K562 (cell line): ENCODE results near the gene CUL3. TPM values are rescaled to one million over a fixed set of nuclear protein-coding genes. Genes with fewer than 3 reads are reported as not detected.

Source experiments
- ATAC-seq: fragments of 200-7000 bp; cut with Tn5 transposase; 3 replicates; pipeline ENCODE4 v1.9.1; 2020; ENCODE audit warnings: moderate library complexity
- BruUV-seq: library from RNA; stranded (reverse); fragments of 400-500 nt; replicated peaks from 2 replicates; lab custom pipeline; 2021; lab: Mats Ljungman, UMichigan
- CTCF ChIA-PET: fragments of 300-600 bp; formaldehyde crosslinking; extraction: SDS; loops from one replicate; lab custom pipeline; 2021; ENCODE audit warnings: low intra/inter-chr PET ratio; lab: Yijun Ruan, JAX
- POLR2A ChIA-PET: fragments of 300-600, 350-650 bp; sonication (Branson Sonifier 250); formaldehyde crosslinking; extraction: SDS; loops from one replicate; lab custom pipeline; 2021; ENCODE audit warnings: antibody characterized with exemption, inconsistent platforms; lab: Yijun Ruan, JAX
- DNase-seq, 4 experiments: peaks; one replicate each; pipeline versions ENCODE4 v3.0.0 to v3.0.0-alpha.2; 2011 to 2018; ENCODE audit warnings: low spot score in 3 of 4, mixed read lengths in 3 of 4; ENCODE audit errors: extremely low read depth in 1 of 4
- FAIRE-seq: peaks from 2 replicates; lab custom pipeline; 2011; peaks lifted over from hg19 to GRCh38; lab: Jason Lieb, UNC
- H2AFZ ChIP-seq: 2 replicates; pipeline ENCODE4 v1.6.0; 2011; ENCODE audit warnings: low read depth, low read length, control low read depth, inconsistent platforms
- H3K27ac ChIP-seq: fragments of 200-600 bp; 3 replicates; pipeline ENCODE4 v1.8.0; 2011; ENCODE audit warnings: low read depth, mild to moderate bottlenecking, control low read depth, inconsistent platforms, low read length, moderate library complexity, mixed read lengths; ENCODE audit errors: extremely low read depth
- H3K27me3 ChIP-seq, 2 experiments: fragments of 300-600 bp in 1 of 2; 2 replicates in 1 of 2; 3 replicates in 1 of 2; pipeline versions ENCODE4 v1.6.0 to v1.8.0; 2011; ENCODE audit warnings: inconsistent platforms in 2 of 2, low read length in 2 of 2, mild to moderate bottlenecking in 1 of 2, mixed read lengths in 1 of 2, moderate library complexity in 1 of 2; ENCODE audit not compliant: control insufficient read depth in 2 of 2, insufficient read depth in 2 of 2
- H3K36me3 ChIP-seq: fragments of 300-600 bp; 3 replicates; pipeline ENCODE4 v1.8.0; 2011; ENCODE audit warnings: mild to moderate bottlenecking, low read length, inconsistent platforms; ENCODE audit not compliant: control insufficient read depth, insufficient read depth
- H3K4me1 ChIP-seq, 2 experiments: fragments of 200-600 bp in 1 of 2; replicated peaks in 1 of 2; 2 replicates in 1 of 2; 3 replicates in 1 of 2; pipeline versions ENCODE4 v1.5.1 to v1.8.0; 2011; ENCODE audit warnings: inconsistent platforms in 2 of 2, low read length in 2 of 2, mild to moderate bottlenecking in 1 of 2, mixed read lengths in 1 of 2, moderate library complexity in 1 of 2; ENCODE audit not compliant: control insufficient read depth in 2 of 2, insufficient read depth in 2 of 2
- H3K4me2 ChIP-seq: 2 replicates; pipeline ENCODE4 v1.6.1; 2011; ENCODE audit warnings: low read length, control low read depth, inconsistent platforms, mixed read lengths; ENCODE audit not compliant: insufficient read depth
- H3K4me3 ChIP-seq: fragments of 200-600 bp; sonication (generic), shearing (Covaris generic); 2 replicates; pipeline ENCODE4 v1.5.1; 2016; ENCODE audit warnings: control low read depth, inconsistent platforms
- H3K79me2 ChIP-seq: fragments of 200-600 bp; 3 replicates; pipeline ENCODE4 v1.8.0; 2011; ENCODE audit warnings: low read length, inconsistent platforms; ENCODE audit not compliant: control insufficient read depth, insufficient read depth
- H3K9ac ChIP-seq, 2 experiments: 2 replicates each; pipeline versions ENCODE4 v1.6.0 to v1.6.1; 2011; ENCODE audit warnings: low read depth in 2 of 2, low read length in 2 of 2, control low read depth in 1 of 2, inconsistent platforms in 1 of 2, mild to moderate bottlenecking in 1 of 2, mixed read lengths in 1 of 2; ENCODE audit not compliant: insufficient read depth in 1 of 2
- H3K9me1 ChIP-seq: one replicate; pipeline ENCODE4 v1.6.0; 2011; ENCODE audit warnings: inconsistent platforms, mild to moderate bottlenecking, low read length, moderate library complexity; ENCODE audit not compliant: control insufficient read depth, insufficient read depth
- H3K9me3 ChIP-seq: replicated peaks from 2 replicates; pipeline ENCODE4 v1.5.1; 2011; ENCODE audit warnings: low read depth, low read length, inconsistent platforms; ENCODE audit not compliant: control insufficient read depth, insufficient read depth
- H4K20me1 ChIP-seq: replicated peaks from 2 replicates; pipeline ENCODE4 v1.6.1; 2011; ENCODE audit warnings: low read length, inconsistent platforms, mixed read lengths; ENCODE audit not compliant: control insufficient read depth, insufficient read depth
- BCL6 ChIP-seq: fragments of 250-450 bp; sonication (Bioruptor Pico); IDR thresholded peaks from 2 replicates; pipeline ENCODE4 v1.4.0; 2020
- GTF2A2 ChIP-seq: IDR thresholded peaks from 2 replicates; pipeline ENCODE4 v1.6.1; 2016; ENCODE audit warnings: mild to moderate bottlenecking, missing genetic modification characterization, missing compliant biosample characterization
- KLF16 ChIP-seq: IDR thresholded peaks from 2 replicates; pipeline ENCODE4 v1.6.1; 2016; ENCODE audit warnings: antibody characterized with exemption
- SLC30A9 ChIP-seq: fragments of 250-450 bp; sonication (Bioruptor Pico); IDR thresholded peaks from 2 replicates; pipeline ENCODE4 v1.8.0; 2022; ENCODE audit warnings: mild to moderate bottlenecking, moderate library complexity
- ZNF197 ChIP-seq: fragments of 200-800 bp; sonication (Bioruptor generic); IDR thresholded peaks from 2 replicates; pipeline ENCODE4 v1.6.1; 2016; ENCODE audit warnings: low read depth, missing genetic modification characterization, missing compliant biosample characterization
- ZNF75A ChIP-seq: fragments of 450-650 bp; formaldehyde crosslinking; IDR thresholded peaks from 2 replicates; pipeline ENCODE4 v1.4.0; 2020; ENCODE audit warnings: mild to moderate bottlenecking
- WGBS: fragments of 100-300 bp; shearing (Covaris generic); methylation state at CpG from one replicate; pipeline ENCODE4 v1.1.6; 2016; ENCODE audit warnings: low coverage, mixed read lengths; ENCODE audit not compliant: insufficient coverage; ENCODE audit errors: missing lambda C conversion rate; 5-methylcytosine and 5-hydroxymethylcytosine counted together
- in situ Hi-C: fragments of 300-500 bp; cut with MboI; formaldehyde crosslinking; loops from 4 replicates; pipeline ENCODE4 v1.15.0; 2018; ENCODE audit warnings: inconsistent platforms, mixed read lengths
- intact Hi-C: fragments of 100-400 bp; cut with micrococcal nuclease; formaldehyde crosslinking; loops from 2 replicates; pipeline ENCODE4 v1.14.2; 2022
- polyA plus RNA-seq, 8 experiments: library from polyadenylated mRNA; depleted of rRNA in 4 of 8; stranded (reverse) in 5 of 8; unstranded in 3 of 8; fragments of >200 nt; fragmentation: Nextera tagmentation in 2 of 8; fragmentation: Illumina TruSeq in 1 of 8; extraction: Ambion mirVana in 2 of 8; extraction: Trizol in 1 of 8; gene quantifications; 2 replicates each; pipeline versions ENCODE4 v1.2.1 to v1.2.3, GENCODE V29; 2011 to 2014; ENCODE audit warnings: inconsistent platforms in 1 of 8, missing spikeins in 1 of 8
- total RNA-seq, 7 experiments: library from RNA; depleted of rRNA in 6 of 7; stranded (reverse); fragments of >200 nt in 6 of 7; fragmentation: Illumina TruSeq in 2 of 7; extraction: Trizol in 2 of 7; gene quantifications; 2 replicates each; pipeline versions ENCODE4 v1.2.1 to v1.2.3, GENCODE V29; 2011 to 2021; ENCODE audit warnings: low replicate concordance in 1 of 7
- TF ChIP-seq, protein P1 (sequence below): fragments of 450-650 bp; IDR thresholded peaks from 2 replicates; pipeline ENCODE4 v1.6.1; 2016; ENCODE audit warnings: mild to moderate bottlenecking

Gene CUL3
- total and polyA plus RNA-seq, 9 of the 15 experiments (the other 6 are each of a cell fraction or from before 2014, with no cell fraction given) = 31.5 to 71.9 (median 56.4) TPM

- Histone ChIP-seq H3K27ac (no peak overlapping the region), H3K79me2 (peaks cover 96% of the 10 kb centered on the region), H3K4me1 (peaks cover 0 to 3% of the 10 kb centered on the region in 2 experiments; a peak in 3 of 5 replicates), H3K9me1 (no peaks in the 10 kb centered on the region), H2AFZ (no peak overlapping the region), H3K4me3 (no peak overlapping the region), H3K9me3 (no peaks in the 10 kb centered on the region), H3K27me3 (no peaks in the 10 kb centered on the region), H4K20me1 (peaks cover 4% of the 10 kb centered on the region; the same call in 1 of the 2 replicates), H3K36me3 (peaks cover 15% of the 10 kb centered on the region), H3K4me2 (no peak overlapping the region), H3K9ac (no peak overlapping the region)
- CTCF ChIA-PET = no interaction called here
- DNase-seq = no peak
- no TSS peak for BruUV-seq
- 74% methylated on average over 6 of the region's 7 CpGs for WGBS
- TF ChIP-seq KLF16 (no peak), GTF2A2 (tag) (no peak), ZNF197 (CRISPR knock-in tag) (no peak), SLC30A9 (CRISPR knock-in tag) (no peak), ZNF75A (CRISPR knock-in tag) (no peak), BCL6 (CRISPR knock-in tag) (no peak)
- TF ChIP-seq, protein P1, sequence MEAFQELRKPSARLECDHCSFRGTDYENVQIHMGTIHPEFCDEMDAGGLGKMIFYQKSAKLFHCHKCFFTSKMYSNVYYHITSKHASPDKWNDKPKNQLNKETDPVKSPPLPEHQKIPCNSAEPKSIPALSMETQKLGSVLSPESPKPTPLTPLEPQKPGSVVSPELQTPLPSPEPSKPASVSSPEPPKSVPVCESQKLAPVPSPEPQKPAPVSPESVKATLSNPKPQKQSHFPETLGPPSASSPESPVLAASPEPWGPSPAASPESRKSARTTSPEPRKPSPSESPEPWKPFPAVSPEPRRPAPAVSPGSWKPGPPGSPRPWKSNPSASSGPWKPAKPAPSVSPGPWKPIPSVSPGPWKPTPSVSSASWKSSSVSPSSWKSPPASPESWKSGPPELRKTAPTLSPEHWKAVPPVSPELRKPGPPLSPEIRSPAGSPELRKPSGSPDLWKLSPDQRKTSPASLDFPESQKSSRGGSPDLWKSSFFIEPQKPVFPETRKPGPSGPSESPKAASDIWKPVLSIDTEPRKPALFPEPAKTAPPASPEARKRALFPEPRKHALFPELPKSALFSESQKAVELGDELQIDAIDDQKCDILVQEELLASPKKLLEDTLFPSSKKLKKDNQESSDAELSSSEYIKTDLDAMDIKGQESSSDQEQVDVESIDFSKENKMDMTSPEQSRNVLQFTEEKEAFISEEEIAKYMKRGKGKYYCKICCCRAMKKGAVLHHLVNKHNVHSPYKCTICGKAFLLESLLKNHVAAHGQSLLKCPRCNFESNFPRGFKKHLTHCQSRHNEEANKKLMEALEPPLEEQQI = no peak
- no peak for FAIRE-seq
- in situ Hi-C loops = no loop called here
- intact Hi-C loops = no loop called here
- no peak for ATAC-seq
- POLR2A ChIA-PET = interaction anchor here (1.5 to 1.9 kb wide), 2 partner anchors 10 to 15 kb away, joined by 4 to 8 read pairs; no protein-coding TSS in a partner anchor
These were observed 23.7 kb downstream of the CUL3 start for GRCh38 chr2:224561234-224562005.
